H9 (cell line): ENCODE measurements around the gene TENM3. TPM values are rescaled to one million over a fixed set of nuclear protein-coding genes. Genes with fewer than 3 reads are reported as not detected.

Experiments used
- DNase-seq: peaks from one replicate; pipeline ENCODE4 v3.0.0-alpha.2; 2017
- H2AFZ ChIP-seq: one replicate; pipeline ENCODE4 v1.6.1; 2013; ENCODE audit warnings: mild to moderate bottlenecking, low read length, control low read depth, moderate library complexity
- H2AK5ac ChIP-seq: 2 replicates; pipeline ENCODE4 v1.6.1; 2013; ENCODE audit warnings: low read length, control low read depth, mixed read lengths; ENCODE audit not compliant: insufficient read length
- H2BK120ac ChIP-seq: one replicate; pipeline ENCODE4 v1.6.1; 2013; ENCODE audit warnings: low read depth, mild to moderate bottlenecking, low read length, control low read depth, inconsistent platforms; ENCODE audit not compliant: poor library complexity, severe bottlenecking
- H2BK12ac ChIP-seq: 2 replicates; pipeline ENCODE4 v1.6.1; 2013; ENCODE audit warnings: low read length, control low read depth, mixed read lengths, low read depth; ENCODE audit not compliant: insufficient read length
- H2BK15ac ChIP-seq: 2 replicates; pipeline ENCODE4 v1.6.1; 2013; ENCODE audit warnings: low read depth, low read length, control low read depth
- H2BK20ac ChIP-seq: one replicate; pipeline ENCODE4 v1.6.1; 2013; ENCODE audit warnings: low read depth, mild to moderate bottlenecking, low read length, control low read depth, inconsistent platforms; ENCODE audit not compliant: poor library complexity, severe bottlenecking
- H2BK5ac ChIP-seq: 2 replicates; pipeline ENCODE4 v1.6.1; 2013; ENCODE audit warnings: low read length, control low read depth, mixed read lengths; ENCODE audit not compliant: insufficient read length
- H3K14ac ChIP-seq: 2 replicates; pipeline ENCODE4 v1.6.1; 2013; ENCODE audit warnings: low read length, control low read depth; ENCODE audit not compliant: insufficient read depth
- H3K18ac ChIP-seq: 2 replicates; pipeline ENCODE4 v1.6.1; 2013; ENCODE audit warnings: low read depth, mild to moderate bottlenecking, mixed read lengths, low read length, control low read depth; ENCODE audit not compliant: insufficient read length
- H3K23ac ChIP-seq: 2 replicates; pipeline ENCODE4 v1.6.1; 2013; ENCODE audit warnings: low read length, control low read depth, mixed read lengths, low read depth; ENCODE audit not compliant: insufficient read length
- H3K23me2 ChIP-seq: 2 replicates; pipeline ENCODE4 v1.6.1; 2013; ENCODE audit warnings: low read depth, mild to moderate bottlenecking, mixed read lengths, low read length, control low read depth; ENCODE audit not compliant: insufficient read length, poor library complexity, severe bottlenecking
- H3K27ac ChIP-seq: 2 replicates; pipeline ENCODE4 v1.5.1; 2013; ENCODE audit warnings: low read length, control low read depth, mixed read lengths, low read depth; ENCODE audit not compliant: insufficient read length
- H3K27me3 ChIP-seq: 2 replicates; pipeline ENCODE4 v1.6.1; 2013; ENCODE audit warnings: low read length, control low read depth, inconsistent platforms; ENCODE audit not compliant: insufficient read depth
- H3K4ac ChIP-seq: 2 replicates; pipeline ENCODE4 v1.6.1; 2013; ENCODE audit warnings: low read depth, mild to moderate bottlenecking, control low read depth, inconsistent platforms, low read length, moderate library complexity
- H3K4me1 ChIP-seq: 2 replicates; pipeline ENCODE4 v1.6.1; 2013; ENCODE audit warnings: low read length, control low read depth, inconsistent platforms; ENCODE audit not compliant: insufficient read depth
- H3K4me2 ChIP-seq: 2 replicates; pipeline ENCODE4 v1.6.1; 2013; ENCODE audit warnings: low read length, control low read depth, mixed read lengths; ENCODE audit not compliant: insufficient read length, insufficient read depth
- H3K56ac ChIP-seq: 2 replicates; pipeline ENCODE4 v1.6.1; 2013; ENCODE audit warnings: low read depth, mild to moderate bottlenecking, mixed read lengths, low read length, control low read depth; ENCODE audit not compliant: insufficient read length
- H3K79me1 ChIP-seq: 2 replicates; pipeline ENCODE4 v1.6.1; 2013; ENCODE audit warnings: low read depth, mild to moderate bottlenecking, moderate library complexity, low read length, control low read depth, inconsistent platforms; ENCODE audit not compliant: insufficient read depth, poor library complexity, severe bottlenecking
- H3K79me2 ChIP-seq: 2 replicates; pipeline ENCODE4 v1.6.1; 2013; ENCODE audit warnings: low read length, control low read depth, inconsistent platforms; ENCODE audit not compliant: insufficient read depth
- H3K9ac ChIP-seq: 2 replicates; pipeline ENCODE4 v1.6.1; 2013; ENCODE audit warnings: low read length, control low read depth, mixed read lengths; ENCODE audit not compliant: insufficient read length; ENCODE audit errors: extremely low read depth
- H3K9me3 ChIP-seq: one replicate; pipeline ENCODE4 v1.6.1; 2013; ENCODE audit warnings: low read depth, low read length, inconsistent platforms; ENCODE audit not compliant: control insufficient read depth
- H3T11ph ChIP-seq: one replicate; pipeline ENCODE4 v1.6.1; 2013; ENCODE audit warnings: mild to moderate bottlenecking, low read length, control low read depth, inconsistent platforms
- H4K20me1 ChIP-seq: one replicate; pipeline ENCODE4 v1.6.1; 2013; ENCODE audit not compliant: control insufficient read depth, insufficient read length, insufficient read depth
- H4K5ac ChIP-seq: 2 replicates; pipeline ENCODE4 v1.6.1; 2013; ENCODE audit warnings: low read depth, mild to moderate bottlenecking, mixed read lengths, low read length, control low read depth; ENCODE audit not compliant: insufficient read length
- H4K8ac ChIP-seq: replicated peaks from 2 replicates; pipeline ENCODE4 v1.6.1; 2013; ENCODE audit warnings: low read length, control low read depth, mixed read lengths, low read depth; ENCODE audit not compliant: insufficient read length
- H4K91ac ChIP-seq: 2 replicates; pipeline ENCODE4 v1.6.1; 2013; ENCODE audit warnings: low read depth, mild to moderate bottlenecking, moderate library complexity, mixed read lengths, low read length, control low read depth; ENCODE audit not compliant: insufficient read length
- H3K27ac Mint-ChIP-seq, 3 experiments: 2 replicates in 2 of 3; 3 replicates in 1 of 3; pipeline ENCODE4 v1.8.0; 2020 to 2021; ENCODE audit warnings: mixed read lengths in 3 of 3, mild to moderate bottlenecking in 1 of 3, moderate library complexity in 1 of 3
- H3K27me3 Mint-ChIP-seq: 2 replicates; pipeline ENCODE4 v1.8.0; 2021; ENCODE audit warnings: low read depth, mild to moderate bottlenecking, moderate library complexity, mixed read lengths
- H3K36me3 Mint-ChIP-seq, 3 experiments: 2 replicates in 2 of 3; 3 replicates in 1 of 3; pipeline ENCODE4 v1.8.0; 2020 to 2021; ENCODE audit warnings: low read depth in 3 of 3, mixed read lengths in 3 of 3; ENCODE audit not compliant: insufficient read depth in 1 of 3
- H3K4me1 Mint-ChIP-seq, 2 experiments: 2 replicates each; pipeline ENCODE4 v1.8.0; 2020; ENCODE audit warnings: mixed read lengths in 2 of 2
- H3K4me3 Mint-ChIP-seq, 2 experiments: 2 replicates in 1 of 2; 3 replicates in 1 of 2; pipeline ENCODE4 v1.8.0; 2020 to 2021; ENCODE audit warnings: mild to moderate bottlenecking in 2 of 2, mixed read lengths in 2 of 2, moderate library complexity in 1 of 2
- H3K9me3 Mint-ChIP-seq, 2 experiments: 2 replicates in 1 of 2; 3 replicates in 1 of 2; pipeline ENCODE4 v1.8.0; 2020; ENCODE audit warnings: mild to moderate bottlenecking in 2 of 2, mixed read lengths in 2 of 2, moderate library complexity in 1 of 2
- WGBS: extraction: QIAGEN DNeasy Blood & Tissue Kit; methylation state at CpG from one replicate; pipeline ENCODE4 v1.1.7; 2013; ENCODE audit warnings: missing lambda C conversion rate, low lambda C conversion rate, mixed read lengths; ENCODE audit not compliant: insufficient read length; ENCODE audit errors: extremely low coverage; 5-methylcytosine and 5-hydroxymethylcytosine counted together
- total RNA-seq: library from RNA; stranded (reverse); gene quantifications from 2 replicates; pipeline ENCODE4 v1.2.1, GENCODE V29; 2021
- TF ChIP-seq, protein P1 (sequence below): fragments of 200-600 bp; sonication (generic); conservative IDR thresholded peaks from 3 replicates; pipeline ENCODE4 v1.8.0; 2021; ENCODE audit warnings: antibody characterized with exemption, mild to moderate bottlenecking

TENM3 gene
- total RNA-seq, 1 experiment from 2014 or later = 49.6 TPM

DNA sequence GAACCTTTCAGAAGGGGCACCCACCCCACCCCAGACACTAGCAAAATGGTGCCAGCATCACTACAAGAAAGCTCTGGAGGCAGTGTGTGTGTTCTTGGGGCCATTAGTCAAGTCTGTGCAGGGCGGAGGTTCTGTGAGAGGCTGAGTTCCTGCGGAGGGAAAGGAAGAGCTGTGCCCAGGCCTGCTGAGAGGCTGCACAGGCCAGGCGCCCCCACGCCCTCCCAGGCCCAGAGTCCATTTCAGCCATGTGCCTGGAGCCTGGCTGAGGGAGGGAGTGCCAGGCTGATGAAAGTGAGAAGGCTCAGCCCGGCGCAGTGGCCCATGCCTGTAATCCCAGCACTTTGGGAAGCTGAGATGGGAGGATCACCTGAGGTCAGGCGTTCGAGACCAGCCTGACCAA is 584.0 kb downstream of the TENM3 start:
- H3K14ac ChIP-seq = no peak overlapping the region
- H3K56ac ChIP-seq = no peak overlapping the region
- no CpG with 5 or more reads among the region's 8 CpGs for WGBS
- Mint-ChIP-seq H3K36me3 (peaks cover 0 to 2% (median 0%) of the 10 kb centered on the region in 3 experiments; a peak in 3 of 7 replicates), H3K9me3 (peaks cover 0 to under 1% of the 10 kb centered on the region in 2 experiments; a peak in 1 of 5 replicates), H3K4me1 (peaks cover 29 to 33% of the 10 kb centered on the region in 2 experiments), H3K27me3 (no peaks in the 10 kb centered on the region), H3K4me3 (no peak overlapping the region), H3K27ac (no peak overlapping the region)
- H3K27me3 ChIP-seq = no peaks in the 10 kb centered on the region
- H3K23me2 ChIP-seq = no peaks in the 10 kb centered on the region
- H2BK20ac ChIP-seq = no peak overlapping the region
- H3K27ac ChIP-seq = no peak overlapping the region
- no peaks in the 10 kb centered on the region for H3K79me1 ChIP-seq
- no peak overlapping the region for H2BK15ac ChIP-seq
- no peak overlapping the region for H3K9ac ChIP-seq
- H2BK5ac ChIP-seq = no peak overlapping the region
- no peak overlapping the region for H3T11ph ChIP-seq
- H2AFZ ChIP-seq = no peak overlapping the region
- TF ChIP-seq, protein P1, sequence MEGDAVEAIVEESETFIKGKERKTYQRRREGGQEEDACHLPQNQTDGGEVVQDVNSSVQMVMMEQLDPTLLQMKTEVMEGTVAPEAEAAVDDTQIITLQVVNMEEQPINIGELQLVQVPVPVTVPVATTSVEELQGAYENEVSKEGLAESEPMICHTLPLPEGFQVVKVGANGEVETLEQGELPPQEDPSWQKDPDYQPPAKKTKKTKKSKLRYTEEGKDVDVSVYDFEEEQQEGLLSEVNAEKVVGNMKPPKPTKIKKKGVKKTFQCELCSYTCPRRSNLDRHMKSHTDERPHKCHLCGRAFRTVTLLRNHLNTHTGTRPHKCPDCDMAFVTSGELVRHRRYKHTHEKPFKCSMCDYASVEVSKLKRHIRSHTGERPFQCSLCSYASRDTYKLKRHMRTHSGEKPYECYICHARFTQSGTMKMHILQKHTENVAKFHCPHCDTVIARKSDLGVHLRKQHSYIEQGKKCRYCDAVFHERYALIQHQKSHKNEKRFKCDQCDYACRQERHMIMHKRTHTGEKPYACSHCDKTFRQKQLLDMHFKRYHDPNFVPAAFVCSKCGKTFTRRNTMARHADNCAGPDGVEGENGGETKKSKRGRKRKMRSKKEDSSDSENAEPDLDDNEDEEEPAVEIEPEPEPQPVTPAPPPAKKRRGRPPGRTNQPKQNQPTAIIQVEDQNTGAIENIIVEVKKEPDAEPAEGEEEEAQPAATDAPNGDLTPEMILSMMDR = no peak
- no peaks in the 10 kb centered on the region for H3K9me3 ChIP-seq
- H2BK12ac ChIP-seq = no peak overlapping the region
- no peak overlapping the region for H3K4ac ChIP-seq
- H3K4me2 ChIP-seq = no peak overlapping the region
- H3K79me2 ChIP-seq = no peaks in the 10 kb centered on the region
- H4K91ac ChIP-seq = no peak overlapping the region
- H3K23ac ChIP-seq = no peak overlapping the region
- H3K18ac ChIP-seq = no peak overlapping the region
- H3K4me1 ChIP-seq = no peaks in the 10 kb centered on the region
- no peak for DNase-seq
- H4K8ac ChIP-seq = no peak overlapping the region
- H2AK5ac ChIP-seq = no peak overlapping the region
- no peak overlapping the region for H2BK120ac ChIP-seq
- H4K5ac ChIP-seq = no peak overlapping the region
- H4K20me1 ChIP-seq = no peaks in the 10 kb centered on the region
